HepG2 (cell line): ENCODE data around the gene FAM78A. TPM values are rescaled to one million over a fixed set of nuclear protein-coding genes. Genes with fewer than 3 reads are reported as not detected.

Source experiments
- CCDC6 ChIP-seq: sonication (generic); formaldehyde crosslinking; IDR thresholded peaks from 2 replicates; pipeline ENCODE4 v1.8.1; 2022; ENCODE audit warnings: mild to moderate bottlenecking, missing genetic modification reagents, moderate library complexity
- EZH2 ChIP-seq: conservative IDR thresholded peaks from 2 replicates; pipeline ENCODE4 v1.6.1; 2012; ENCODE audit warnings: mild to moderate bottlenecking, low read depth, low read length, moderate library complexity
- HES4 ChIP-seq: sonication (generic); formaldehyde crosslinking; IDR thresholded peaks from 2 replicates; pipeline ENCODE4 v1.9.0; 2021; ENCODE audit warnings: mild to moderate bottlenecking, missing genetic modification reagents, borderline replicate concordance
- KAT7 ChIP-seq: IDR thresholded peaks from 2 replicates; pipeline ENCODE4 v1.6.1; 2018; ENCODE audit warnings: borderline replicate concordance, missing compliant biosample characterization
- KMT2A ChIP-seq: sonication (generic); formaldehyde crosslinking; IDR thresholded peaks from 2 replicates; pipeline ENCODE4 v1.4.0; 2020; ENCODE audit warnings: missing genetic modification reagents
- NFIC ChIP-seq: IDR thresholded peaks from 2 replicates; pipeline ENCODE4 v1.6.1; 2012; ENCODE audit warnings: mild to moderate bottlenecking, low read length, inconsistent platforms
- PAX8 ChIP-seq: sonication (generic); formaldehyde crosslinking; IDR thresholded peaks from 2 replicates; pipeline ENCODE4 v1.8.0; 2022; ENCODE audit warnings: mild to moderate bottlenecking, missing genetic modification reagents, borderline replicate concordance
- PCBP1 ChIP-seq: fragments of 200-400 bp; formaldehyde crosslinking; IDR thresholded peaks from 2 replicates; pipeline ENCODE4 v1.6.1; 2017; ENCODE audit warnings: mild to moderate bottlenecking, low read depth, low read length, borderline replicate concordance
- SIX4 ChIP-seq: sonication (generic); formaldehyde crosslinking; IDR thresholded peaks from 2 replicates; pipeline ENCODE4 v1.4.0; 2020; ENCODE audit warnings: missing genetic modification reagents
- SSRP1 ChIP-seq: IDR thresholded peaks from 2 replicates; pipeline ENCODE4 v1.6.1; 2016; ENCODE audit warnings: control low read depth
- TMF1 ChIP-seq: sonication (generic); formaldehyde crosslinking; IDR thresholded peaks from 2 replicates; pipeline ENCODE4 v1.8.1; 2022; ENCODE audit warnings: low read depth, missing genetic modification reagents
- TRIM24 ChIP-seq: sonication (generic); formaldehyde crosslinking; IDR thresholded peaks from 2 replicates; pipeline ENCODE4 v1.8.0; 2022; ENCODE audit warnings: mild to moderate bottlenecking, missing genetic modification reagents
- ZFP1 ChIP-seq: IDR thresholded peaks from 2 replicates; pipeline ENCODE4 v1.6.1; 2016
- ZNF225 ChIP-seq: sonication (generic); formaldehyde crosslinking; IDR thresholded peaks from 2 replicates; pipeline ENCODE4 v1.4.0; 2020; ENCODE audit warnings: mild to moderate bottlenecking, missing genetic modification reagents
- polyA plus RNA-seq, 8 experiments: library from polyadenylated mRNA; depleted of rRNA in 3 of 8; stranded (reverse) in 7 of 8; unstranded in 1 of 8; fragments of >200 nt; fragmentation: Illumina TruSeq in 4 of 8; extraction: Trizol in 4 of 8; gene quantifications; 2 replicates each; pipeline versions ENCODE4 v1.2.1 to v1.2.3, GENCODE V29; 2011 to 2016; ENCODE audit warnings: low read depth in 4 of 8, missing spikeins in 1 of 8, mixed read lengths in 1 of 8; ENCODE audit not compliant: insufficient read depth in 1 of 8
- total RNA-seq, 5 experiments: library from RNA; depleted of rRNA; stranded (reverse); fragments of >200 nt; fragmentation: Illumina TruSeq; extraction: Trizol; gene quantifications; 2 replicates each; pipeline ENCODE4 v1.2.3, GENCODE V29; 2016; ENCODE audit warnings: low read depth in 1 of 5
- TF ChIP-seq, protein P1 (sequence below): sonication (generic); formaldehyde crosslinking; IDR thresholded peaks from 2 replicates; pipeline ENCODE4 v1.5.0; 2020; ENCODE audit warnings: mild to moderate bottlenecking, missing genetic modification reagents, borderline replicate concordance
- TF ChIP-seq, protein P2 (sequence below): sonication (generic); formaldehyde crosslinking; conservative IDR thresholded peaks from 2 replicates; pipeline ENCODE4 v1.4.0; 2020; ENCODE audit warnings: missing genetic modification reagents
- TF ChIP-seq, protein P3 (sequence below): sonication (generic); formaldehyde crosslinking; IDR thresholded peaks from 2 replicates; pipeline ENCODE4 v1.5.0; 2020; ENCODE audit warnings: mild to moderate bottlenecking, missing genetic modification reagents, borderline replicate concordance

Gene FAM78A
- total and polyA plus RNA-seq, 2 of the 13 experiments (the other 11 are each of a cell fraction or from before 2014, with no cell fraction given): 0.18 to 0.62 TPM

DNA sequence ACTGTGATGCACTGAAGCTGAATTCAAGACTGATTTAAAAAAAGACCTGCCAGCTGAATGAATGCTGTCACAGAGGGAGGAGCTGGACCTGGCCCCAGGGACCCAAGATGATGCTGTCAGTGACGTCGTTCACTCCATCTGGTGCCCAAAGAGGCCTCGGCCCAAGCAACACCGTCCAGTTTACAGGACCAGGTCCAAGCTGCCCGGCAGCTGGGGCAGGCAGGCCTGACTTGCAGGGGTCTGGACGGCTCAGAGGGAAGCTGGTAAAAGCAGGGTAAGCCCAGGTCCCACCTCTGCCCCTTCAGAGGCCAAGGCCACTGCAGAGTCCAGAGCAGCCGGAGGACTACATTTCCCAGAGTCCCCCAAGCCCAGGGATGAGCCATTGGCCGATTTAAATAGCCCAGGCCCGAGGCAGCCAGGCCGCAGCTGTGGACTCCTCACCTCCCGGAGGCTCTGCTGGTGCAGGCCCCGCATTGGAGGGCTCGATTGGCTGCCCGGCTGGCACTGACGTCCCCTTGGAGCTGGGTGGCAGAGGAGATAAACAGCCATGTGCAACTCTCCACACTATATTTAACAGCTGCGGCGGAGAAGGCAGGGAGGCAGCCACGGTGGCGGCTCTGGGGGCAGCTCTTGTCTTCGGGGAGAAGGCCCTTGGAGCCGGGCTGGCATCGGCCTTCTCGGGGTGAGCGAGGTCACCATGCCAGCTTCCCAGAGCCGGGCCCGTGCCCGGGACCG, 13.2 kb upstream of the FAM78A start, which contains the start of gene PLPP7 (continued):
- TF ChIP-seq, protein P1, sequence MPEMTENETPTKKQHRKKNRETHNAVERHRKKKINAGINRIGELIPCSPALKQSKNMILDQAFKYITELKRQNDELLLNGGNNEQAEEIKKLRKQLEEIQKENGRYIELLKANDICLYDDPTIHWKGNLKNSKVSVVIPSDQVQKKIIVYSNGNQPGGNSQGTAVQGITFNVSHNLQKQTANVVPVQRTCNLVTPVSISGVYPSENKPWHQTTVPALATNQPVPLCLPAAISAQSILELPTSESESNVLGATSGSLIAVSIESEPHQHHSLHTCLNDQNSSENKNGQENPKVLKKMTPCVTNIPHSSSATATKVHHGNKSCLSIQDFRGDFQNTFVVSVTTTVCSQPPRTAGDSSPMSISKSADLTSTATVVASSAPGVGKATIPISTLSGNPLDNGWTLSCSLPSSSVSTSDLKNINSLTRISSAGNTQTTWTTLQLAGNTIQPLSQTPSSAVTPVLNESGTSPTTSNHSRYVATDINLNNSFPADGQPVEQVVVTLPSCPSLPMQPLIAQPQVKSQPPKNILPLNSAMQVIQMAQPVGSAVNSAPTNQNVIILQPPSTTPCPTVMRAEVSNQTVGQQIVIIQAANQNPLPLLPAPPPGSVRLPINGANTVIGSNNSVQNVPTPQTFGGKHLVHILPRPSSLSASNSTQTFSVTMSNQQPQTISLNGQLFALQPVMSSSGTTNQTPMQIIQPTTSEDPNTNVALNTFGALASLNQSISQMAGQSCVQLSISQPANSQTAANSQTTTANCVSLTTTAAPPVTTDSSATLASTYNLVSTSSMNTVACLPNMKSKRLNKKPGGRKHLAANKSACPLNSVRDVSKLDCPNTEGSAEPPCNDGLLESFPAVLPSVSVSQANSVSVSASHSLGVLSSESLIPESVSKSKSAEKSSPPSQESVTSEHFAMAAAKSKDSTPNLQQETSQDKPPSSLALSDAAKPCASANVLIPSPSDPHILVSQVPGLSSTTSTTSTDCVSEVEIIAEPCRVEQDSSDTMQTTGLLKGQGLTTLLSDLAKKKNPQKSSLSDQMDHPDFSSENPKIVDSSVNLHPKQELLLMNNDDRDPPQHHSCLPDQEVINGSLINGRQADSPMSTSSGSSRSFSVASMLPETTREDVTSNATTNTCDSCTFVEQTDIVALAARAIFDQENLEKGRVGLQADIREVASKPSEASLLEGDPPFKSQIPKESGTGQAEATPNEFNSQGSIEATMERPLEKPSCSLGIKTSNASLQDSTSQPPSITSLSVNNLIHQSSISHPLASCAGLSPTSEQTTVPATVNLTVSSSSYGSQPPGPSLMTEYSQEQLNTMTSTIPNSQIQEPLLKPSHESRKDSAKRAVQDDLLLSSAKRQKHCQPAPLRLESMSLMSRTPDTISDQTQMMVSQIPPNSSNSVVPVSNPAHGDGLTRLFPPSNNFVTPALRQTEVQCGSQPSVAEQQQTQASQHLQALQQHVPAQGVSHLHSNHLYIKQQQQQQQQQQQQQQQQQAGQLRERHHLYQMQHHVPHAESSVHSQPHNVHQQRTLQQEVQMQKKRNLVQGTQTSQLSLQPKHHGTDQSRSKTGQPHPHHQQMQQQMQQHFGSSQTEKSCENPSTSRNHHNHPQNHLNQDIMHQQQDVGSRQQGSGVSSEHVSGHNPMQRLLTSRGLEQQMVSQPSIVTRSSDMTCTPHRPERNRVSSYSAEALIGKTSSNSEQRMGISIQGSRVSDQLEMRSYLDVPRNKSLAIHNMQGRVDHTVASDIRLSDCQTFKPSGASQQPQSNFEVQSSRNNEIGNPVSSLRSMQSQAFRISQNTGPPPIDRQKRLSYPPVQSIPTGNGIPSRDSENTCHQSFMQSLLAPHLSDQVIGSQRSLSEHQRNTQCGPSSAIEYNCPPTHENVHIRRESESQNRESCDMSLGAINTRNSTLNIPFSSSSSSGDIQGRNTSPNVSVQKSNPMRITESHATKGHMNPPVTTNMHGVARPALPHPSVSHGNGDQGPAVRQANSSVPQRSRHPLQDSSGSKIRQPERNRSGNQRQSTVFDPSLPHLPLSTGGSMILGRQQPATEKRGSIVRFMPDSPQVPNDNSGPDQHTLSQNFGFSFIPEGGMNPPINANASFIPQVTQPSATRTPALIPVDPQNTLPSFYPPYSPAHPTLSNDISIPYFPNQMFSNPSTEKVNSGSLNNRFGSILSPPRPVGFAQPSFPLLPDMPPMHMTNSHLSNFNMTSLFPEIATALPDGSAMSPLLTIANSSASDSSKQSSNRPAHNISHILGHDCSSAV (CRISPR knock-in tag): no peak
- TF ChIP-seq NFIC: no peak
- no peak for TF ChIP-seq SSRP1
- no peak for TF ChIP-seq SIX4 (CRISPR knock-in tag)
- TF ChIP-seq TRIM24 (CRISPR knock-in tag): no peak
- no peak for TF ChIP-seq EZH2
- 0 out of 2 replicates have a peak, but pooled peaks have one; percentile 40 for TF ChIP-seq HES4 (CRISPR knock-in tag)
- no peak for TF ChIP-seq KMT2A (CRISPR knock-in tag)
- no peak for TF ChIP-seq PCBP1
- TF ChIP-seq ZNF225: no peak; the same call in 1 of the 2 replicates
- TF ChIP-seq PAX8 (CRISPR knock-in tag): no peak
- no peak for TF ChIP-seq KAT7 (CRISPR knock-in tag)
- TF ChIP-seq, protein P2, sequence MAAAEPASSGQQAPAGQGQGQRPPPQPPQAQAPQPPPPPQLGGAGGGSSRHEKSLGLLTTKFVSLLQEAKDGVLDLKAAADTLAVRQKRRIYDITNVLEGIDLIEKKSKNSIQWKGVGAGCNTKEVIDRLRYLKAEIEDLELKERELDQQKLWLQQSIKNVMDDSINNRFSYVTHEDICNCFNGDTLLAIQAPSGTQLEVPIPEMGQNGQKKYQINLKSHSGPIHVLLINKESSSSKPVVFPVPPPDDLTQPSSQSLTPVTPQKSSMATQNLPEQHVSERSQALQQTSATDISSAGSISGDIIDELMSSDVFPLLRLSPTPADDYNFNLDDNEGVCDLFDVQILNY (CRISPR knock-in tag): no peak
- TF ChIP-seq ZFP1 (CRISPR knock-in tag): no peak
- TF ChIP-seq TMF1 (CRISPR knock-in tag): no peak
- TF ChIP-seq, protein P3, sequence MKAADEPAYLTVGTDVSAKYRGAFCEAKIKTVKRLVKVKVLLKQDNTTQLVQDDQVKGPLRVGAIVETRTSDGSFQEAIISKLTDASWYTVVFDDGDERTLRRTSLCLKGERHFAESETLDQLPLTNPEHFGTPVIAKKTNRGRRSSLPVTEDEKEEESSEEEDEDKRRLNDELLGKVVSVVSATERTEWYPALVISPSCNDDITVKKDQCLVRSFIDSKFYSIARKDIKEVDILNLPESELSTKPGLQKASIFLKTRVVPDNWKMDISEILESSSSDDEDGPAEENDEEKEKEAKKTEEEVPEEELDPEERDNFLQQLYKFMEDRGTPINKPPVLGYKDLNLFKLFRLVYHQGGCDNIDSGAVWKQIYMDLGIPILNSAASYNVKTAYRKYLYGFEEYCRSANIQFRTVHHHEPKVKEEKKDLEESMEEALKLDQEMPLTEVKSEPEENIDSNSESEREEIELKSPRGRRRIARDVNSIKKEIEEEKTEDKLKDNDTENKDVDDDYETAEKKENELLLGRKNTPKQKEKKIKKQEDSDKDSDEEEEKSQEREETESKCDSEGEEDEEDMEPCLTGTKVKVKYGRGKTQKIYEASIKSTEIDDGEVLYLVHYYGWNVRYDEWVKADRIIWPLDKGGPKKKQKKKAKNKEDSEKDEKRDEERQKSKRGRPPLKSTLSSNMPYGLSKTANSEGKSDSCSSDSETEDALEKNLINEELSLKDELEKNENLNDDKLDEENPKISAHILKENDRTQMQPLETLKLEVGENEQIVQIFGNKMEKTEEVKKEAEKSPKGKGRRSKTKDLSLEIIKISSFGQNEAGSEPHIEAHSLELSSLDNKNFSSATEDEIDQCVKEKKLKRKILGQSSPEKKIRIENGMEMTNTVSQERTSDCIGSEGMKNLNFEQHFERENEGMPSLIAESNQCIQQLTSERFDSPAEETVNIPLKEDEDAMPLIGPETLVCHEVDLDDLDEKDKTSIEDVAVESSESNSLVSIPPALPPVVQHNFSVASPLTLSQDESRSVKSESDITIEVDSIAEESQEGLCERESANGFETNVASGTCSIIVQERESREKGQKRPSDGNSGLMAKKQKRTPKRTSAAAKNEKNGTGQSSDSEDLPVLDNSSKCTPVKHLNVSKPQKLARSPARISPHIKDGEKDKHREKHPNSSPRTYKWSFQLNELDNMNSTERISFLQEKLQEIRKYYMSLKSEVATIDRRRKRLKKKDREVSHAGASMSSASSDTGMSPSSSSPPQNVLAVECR: peak; percentile 29; the same call in 1 of the 2 replicates
- TF ChIP-seq CCDC6 (CRISPR knock-in tag): no peak
